HepG2 (cell line): ENCODE results near the gene SART1. TPM values are rescaled to one million over a fixed set of nuclear protein-coding genes. Genes with fewer than 3 reads are reported as not detected.

ENCODE experiments used
- AHR ChIP-seq: IDR thresholded peaks from 2 replicates; pipeline ENCODE4 v1.6.1; 2018; ENCODE audit warnings: missing genetic modification reagents, missing compliant biosample characterization
- CEBPG ChIP-seq: IDR thresholded peaks from 2 replicates; pipeline ENCODE4 v1.6.1; 2016
- DMAP1 ChIP-seq: IDR thresholded peaks from 2 replicates; pipeline ENCODE4 v1.6.1; 2016
- HNF4A ChIP-seq: sonication (generic); formaldehyde crosslinking; IDR thresholded peaks from 2 replicates; pipeline ENCODE4 v1.4.0; 2020; ENCODE audit warnings: missing genetic modification reagents
- HNRNPUL1 ChIP-seq: fragments of 200-400 bp; formaldehyde crosslinking; IDR thresholded peaks from 2 replicates; pipeline ENCODE4 v1.6.1; 2017; ENCODE audit warnings: low read depth, mild to moderate bottlenecking, low read length, moderate library complexity
- MTA3 ChIP-seq: sonication (generic); formaldehyde crosslinking; IDR thresholded peaks from 2 replicates; pipeline ENCODE4 v1.4.0; 2020; ENCODE audit warnings: missing genetic modification reagents
- MXI1 ChIP-seq: IDR thresholded peaks from 3 replicates; pipeline ENCODE4 v1.6.1; 2012; ENCODE audit warnings: low read depth, low read length, inconsistent platforms, borderline replicate concordance
- NAIF1 ChIP-seq: sonication (generic); formaldehyde crosslinking; IDR thresholded peaks from 2 replicates; pipeline ENCODE4 v1.5.0; 2020; ENCODE audit warnings: mild to moderate bottlenecking, missing genetic modification reagents, borderline replicate concordance
- PCBP2 ChIP-seq: fragments of 200-400 bp; formaldehyde crosslinking; optimal IDR thresholded peaks from 2 replicates; pipeline ENCODE3; 2018; ENCODE audit warnings: low read length, low read depth; ENCODE audit not compliant: poor library complexity, severe bottlenecking
- RAD51 ChIP-seq: fragments of 450-650 bp; IDR thresholded peaks from 2 replicates; pipeline ENCODE4 v1.6.1; 2016; ENCODE audit warnings: borderline replicate concordance
- REXO4 ChIP-seq: sonication (generic); formaldehyde crosslinking; IDR thresholded peaks from 2 replicates; pipeline ENCODE4 v1.8.0; 2022; ENCODE audit warnings: missing genetic modification reagents, mild to moderate bottlenecking, borderline replicate concordance
- SMAD9 ChIP-seq: sonication (generic); formaldehyde crosslinking; IDR thresholded peaks from 2 replicates; pipeline ENCODE4 v1.5.1; 2020; ENCODE audit warnings: mild to moderate bottlenecking, missing genetic modification reagents
- ZFP1 ChIP-seq: IDR thresholded peaks from 2 replicates; pipeline ENCODE4 v1.6.1; 2016
- ZNF225 ChIP-seq: sonication (generic); formaldehyde crosslinking; IDR thresholded peaks from 2 replicates; pipeline ENCODE4 v1.4.0; 2020; ENCODE audit warnings: mild to moderate bottlenecking, missing genetic modification reagents
- ZNF44 ChIP-seq: sonication (generic); formaldehyde crosslinking; IDR thresholded peaks from 2 replicates; pipeline ENCODE4 v1.5.1; 2020; ENCODE audit warnings: mild to moderate bottlenecking, missing genetic modification reagents
- ZNF530 ChIP-seq: sonication (generic); formaldehyde crosslinking; IDR thresholded peaks from 2 replicates; pipeline ENCODE4 v1.5.0; 2020; ENCODE audit warnings: low read depth, mild to moderate bottlenecking, missing genetic modification reagents
- ZNF557 ChIP-seq: sonication (generic); formaldehyde crosslinking; IDR thresholded peaks from 2 replicates; pipeline ENCODE4 v1.4.0; 2020; ENCODE audit warnings: missing genetic modification reagents
- ZNF577 ChIP-seq: sonication (generic); formaldehyde crosslinking; IDR thresholded peaks from 2 replicates; pipeline ENCODE4 v1.4.0; 2020; ENCODE audit warnings: mild to moderate bottlenecking, low read depth, missing genetic modification reagents, borderline replicate concordance
- ZNF616 ChIP-seq: sonication (generic); formaldehyde crosslinking; IDR thresholded peaks from 2 replicates; pipeline ENCODE4 v1.5.0; 2020; ENCODE audit warnings: low read depth, mild to moderate bottlenecking, missing genetic modification reagents
- ZNF879 ChIP-seq: sonication (generic); formaldehyde crosslinking; IDR thresholded peaks from 2 replicates; pipeline ENCODE4 v1.8.1; 2023; ENCODE audit warnings: missing genetic modification reagents
- ZSCAN22 ChIP-seq: sonication (generic); formaldehyde crosslinking; IDR thresholded peaks from 2 replicates; pipeline ENCODE4 v1.4.0; 2020; ENCODE audit warnings: mild to moderate bottlenecking, missing genetic modification reagents
- ZZZ3 ChIP-seq: sonication (generic); formaldehyde crosslinking; IDR thresholded peaks from 2 replicates; pipeline ENCODE4 v1.4.0; 2020; ENCODE audit warnings: missing genetic modification reagents, mild to moderate bottlenecking, borderline replicate concordance
- polyA plus RNA-seq, 8 experiments: library from polyadenylated mRNA; depleted of rRNA in 3 of 8; stranded (reverse) in 7 of 8; unstranded in 1 of 8; fragments of >200 nt; fragmentation: Illumina TruSeq in 4 of 8; extraction: Trizol in 4 of 8; gene quantifications; 2 replicates each; pipeline versions ENCODE4 v1.2.1 to v1.2.3, GENCODE V29; 2011 to 2016; ENCODE audit warnings: low read depth in 4 of 8, missing spikeins in 1 of 8, mixed read lengths in 1 of 8; ENCODE audit not compliant: insufficient read depth in 1 of 8
- total RNA-seq, 5 experiments: library from RNA; depleted of rRNA; stranded (reverse); fragments of >200 nt; fragmentation: Illumina TruSeq; extraction: Trizol; gene quantifications; 2 replicates each; pipeline ENCODE4 v1.2.3, GENCODE V29; 2016; ENCODE audit warnings: low read depth in 1 of 5
- TF ChIP-seq, protein P1 (sequence below): sonication (generic); formaldehyde crosslinking; IDR thresholded peaks from 2 replicates; pipeline ENCODE4 v1.4.0; 2020; ENCODE audit warnings: missing genetic modification reagents
- TF ChIP-seq, protein P2 (sequence below): sonication (generic); formaldehyde crosslinking; IDR thresholded peaks from 2 replicates; pipeline ENCODE4 v1.9.0; 2022; ENCODE audit warnings: missing genetic modification reagents, mild to moderate bottlenecking, borderline replicate concordance
- TF ChIP-seq, protein P3 (sequence below): sonication (generic); formaldehyde crosslinking; IDR thresholded peaks from 2 replicates; pipeline ENCODE4 v1.5.1; 2020; ENCODE audit warnings: missing genetic modification reagents, mild to moderate bottlenecking, borderline replicate concordance
- TF ChIP-seq, protein P4 (sequence below): sonication (generic); formaldehyde crosslinking; IDR thresholded peaks from 2 replicates; pipeline ENCODE4 v1.4.0; 2020; ENCODE audit warnings: mild to moderate bottlenecking, missing genetic modification reagents

SART1 gene
- total and polyA plus RNA-seq, 2 of the 13 experiments (the other 11 are each of a cell fraction or from before 2014, with no cell fraction given): 11.3 to 22.5 TPM

DNA sequence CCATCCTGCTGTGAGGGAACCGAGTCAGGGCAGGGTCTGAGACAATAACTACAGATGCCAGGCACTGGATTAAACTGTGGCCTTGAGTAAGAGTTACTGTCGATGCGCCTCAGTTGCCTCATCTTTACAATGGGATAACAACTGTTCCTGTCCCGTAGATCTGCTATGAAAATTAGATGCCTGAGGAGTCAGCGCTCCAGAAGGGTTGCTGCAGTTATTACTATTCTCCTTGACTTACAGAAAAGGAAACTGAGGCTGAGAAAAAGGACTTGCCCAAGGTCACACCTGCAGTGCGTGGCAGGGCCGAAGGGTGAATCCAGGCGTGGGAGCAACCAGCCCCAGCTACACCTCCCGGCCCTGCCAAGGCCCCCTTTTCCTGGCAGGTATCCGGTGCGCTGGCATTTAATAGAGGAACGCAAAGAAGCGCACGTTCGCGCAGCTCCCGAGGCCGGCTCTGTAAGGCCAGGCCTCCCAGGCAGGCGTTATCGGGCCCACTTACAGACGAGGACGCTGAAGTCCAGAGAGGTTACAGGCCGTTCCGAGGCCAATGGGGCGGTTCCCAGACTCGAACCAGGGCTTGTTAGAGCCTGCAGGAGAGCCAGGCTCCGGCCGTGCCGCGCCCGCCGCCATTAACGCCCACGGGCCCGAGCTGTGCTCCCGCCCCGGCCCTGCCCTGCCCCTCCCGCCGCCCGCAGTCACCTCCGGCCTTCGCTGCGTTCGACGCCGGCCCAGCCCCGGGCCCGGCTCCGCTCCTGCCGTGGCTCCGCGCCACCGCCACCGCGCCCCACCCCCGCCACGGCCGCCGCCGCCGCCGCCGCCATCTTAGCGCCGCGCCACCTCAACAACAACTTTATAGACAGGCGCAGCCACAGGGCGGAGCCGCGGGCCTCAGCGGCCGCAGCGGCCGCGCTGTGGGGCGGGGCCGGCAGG is 43.1 kb upstream of the SART1 start, which contains the start of gene C11orf68 (continued):
- TF ChIP-seq ZFP1 (CRISPR knock-in tag): no peak
- no peak for TF ChIP-seq HNF4A (CRISPR knock-in tag)
- TF ChIP-seq DMAP1 (CRISPR knock-in tag): no peak
- TF ChIP-seq ZNF616 (CRISPR knock-in tag): no peak
- TF ChIP-seq, protein P1, sequence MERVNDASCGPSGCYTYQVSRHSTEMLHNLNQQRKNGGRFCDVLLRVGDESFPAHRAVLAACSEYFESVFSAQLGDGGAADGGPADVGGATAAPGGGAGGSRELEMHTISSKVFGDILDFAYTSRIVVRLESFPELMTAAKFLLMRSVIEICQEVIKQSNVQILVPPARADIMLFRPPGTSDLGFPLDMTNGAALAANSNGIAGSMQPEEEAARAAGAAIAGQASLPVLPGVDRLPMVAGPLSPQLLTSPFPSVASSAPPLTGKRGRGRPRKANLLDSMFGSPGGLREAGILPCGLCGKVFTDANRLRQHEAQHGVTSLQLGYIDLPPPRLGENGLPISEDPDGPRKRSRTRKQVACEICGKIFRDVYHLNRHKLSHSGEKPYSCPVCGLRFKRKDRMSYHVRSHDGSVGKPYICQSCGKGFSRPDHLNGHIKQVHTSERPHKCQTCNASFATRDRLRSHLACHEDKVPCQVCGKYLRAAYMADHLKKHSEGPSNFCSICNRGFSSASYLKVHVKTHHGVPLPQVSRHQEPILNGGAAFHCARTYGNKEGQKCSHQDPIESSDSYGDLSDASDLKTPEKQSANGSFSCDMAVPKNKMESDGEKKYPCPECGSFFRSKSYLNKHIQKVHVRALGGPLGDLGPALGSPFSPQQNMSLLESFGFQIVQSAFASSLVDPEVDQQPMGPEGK (CRISPR knock-in tag): no peak
- TF ChIP-seq, protein P2, sequence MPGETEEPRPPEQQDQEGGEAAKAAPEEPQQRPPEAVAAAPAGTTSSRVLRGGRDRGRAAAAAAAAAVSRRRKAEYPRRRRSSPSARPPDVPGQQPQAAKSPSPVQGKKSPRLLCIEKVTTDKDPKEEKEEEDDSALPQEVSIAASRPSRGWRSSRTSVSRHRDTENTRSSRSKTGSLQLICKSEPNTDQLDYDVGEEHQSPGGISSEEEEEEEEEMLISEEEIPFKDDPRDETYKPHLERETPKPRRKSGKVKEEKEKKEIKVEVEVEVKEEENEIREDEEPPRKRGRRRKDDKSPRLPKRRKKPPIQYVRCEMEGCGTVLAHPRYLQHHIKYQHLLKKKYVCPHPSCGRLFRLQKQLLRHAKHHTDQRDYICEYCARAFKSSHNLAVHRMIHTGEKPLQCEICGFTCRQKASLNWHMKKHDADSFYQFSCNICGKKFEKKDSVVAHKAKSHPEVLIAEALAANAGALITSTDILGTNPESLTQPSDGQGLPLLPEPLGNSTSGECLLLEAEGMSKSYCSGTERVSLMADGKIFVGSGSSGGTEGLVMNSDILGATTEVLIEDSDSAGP (CRISPR knock-in tag): peak; percentile 1; the same call in 1 of the 2 replicates
- no peak for TF ChIP-seq CEBPG (CRISPR knock-in tag)
- no peak for TF ChIP-seq PCBP2
- no peak for TF ChIP-seq ZNF530 (CRISPR knock-in tag)
- no peak for TF ChIP-seq MXI1
- TF ChIP-seq AHR (CRISPR knock-in tag): no peak; the same call in 1 of the 2 replicates
- no peak for TF ChIP-seq NAIF1 (CRISPR knock-in tag)
- no peak for TF ChIP-seq HNRNPUL1
- TF ChIP-seq SMAD9 (CRISPR knock-in tag): no peak
- TF ChIP-seq REXO4 (CRISPR knock-in tag): no peak
- no peak for TF ChIP-seq ZNF557
- TF ChIP-seq RAD51: no peak
- no peak for TF ChIP-seq ZZZ3 (CRISPR knock-in tag)
- no peak for TF ChIP-seq ZNF577 (CRISPR knock-in tag)
- TF ChIP-seq ZSCAN22 (CRISPR knock-in tag): no peak
- TF ChIP-seq, protein P3, sequence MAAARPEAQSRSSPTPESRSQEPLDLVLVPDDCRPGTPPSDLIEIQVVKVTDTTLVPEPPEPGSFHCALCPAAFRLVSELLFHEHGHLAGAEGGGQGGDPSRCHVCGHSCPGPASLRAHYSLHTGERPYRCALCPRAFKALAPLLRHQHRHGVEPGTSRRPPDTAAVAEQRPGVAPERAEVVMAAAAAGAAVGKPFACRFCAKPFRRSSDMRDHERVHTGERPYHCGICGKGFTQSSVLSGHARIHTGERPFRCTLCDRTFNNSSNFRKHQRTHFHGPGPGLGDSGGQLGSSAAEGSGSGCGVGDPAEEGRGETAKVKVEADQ (CRISPR knock-in tag): no peak
- no peak for TF ChIP-seq ZNF879
- TF ChIP-seq, protein P4, sequence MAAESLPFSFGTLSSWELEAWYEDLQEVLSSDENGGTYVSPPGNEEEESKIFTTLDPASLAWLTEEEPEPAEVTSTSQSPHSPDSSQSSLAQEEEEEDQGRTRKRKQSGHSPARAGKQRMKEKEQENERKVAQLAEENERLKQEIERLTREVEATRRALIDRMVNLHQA (CRISPR knock-in tag): no peak
- TF ChIP-seq MTA3 (CRISPR knock-in tag): no peak
- TF ChIP-seq ZNF44: no peak
- no peak for TF ChIP-seq ZNF225 (CRISPR knock-in tag)
